H1 (cell line): Measurements from ENCODE around the gene ZNF791. TPM values are rescaled to one million over a fixed set of nuclear protein-coding genes. Genes with fewer than 3 reads are reported as not detected.

ENCODE experiments used
- CTCF ChIA-PET: fragments of 300-600 bp; sonication (Branson Sonifier 250); formaldehyde crosslinking; loops from one replicate; lab custom pipeline; 2021; ENCODE audit not compliant: partially characterized antibody; lab: Charles Lee
- POLR2A ChIA-PET: fragments of 300-600 bp; sonication (Branson Sonifier 250); formaldehyde crosslinking; loops from one replicate; lab custom pipeline; 2021; ENCODE audit warnings: inconsistent platforms; ENCODE audit not compliant: partially characterized antibody; lab: Charles Lee
- DNase-seq, 2 experiments: peaks; one replicate each; pipeline versions ENCODE4 v3.0.0 to v3.0.0-alpha.2; 2010 to 2022; ENCODE audit warnings: low spot score in 2 of 2, low read depth in 1 of 2, mixed read lengths in 1 of 2
- FAIRE-seq: peaks from 2 replicates; lab custom pipeline; 2011; peaks lifted over from hg19 to GRCh38; lab: Jason Lieb, UNC
- H2AFZ ChIP-seq: 2 replicates; pipeline ENCODE4 v1.8.1; 2012; ENCODE audit warnings: low read length, inconsistent platforms
- H2AK5ac ChIP-seq: 2 replicates; pipeline ENCODE4 v1.6.1; 2013; ENCODE audit warnings: low read depth, low read length
- H2BK120ac ChIP-seq: replicated peaks from 2 replicates; pipeline ENCODE3; 2013; ENCODE audit warnings: low read depth, low read length, inconsistent platforms
- H2BK12ac ChIP-seq: 2 replicates; pipeline ENCODE4 v1.6.1; 2013; ENCODE audit warnings: low read depth, low read length
- H2BK15ac ChIP-seq: 2 replicates; pipeline ENCODE4 v1.6.1; 2013; ENCODE audit warnings: low read length
- H2BK20ac ChIP-seq: 2 replicates; pipeline ENCODE4 v1.6.1; 2013; ENCODE audit warnings: low read length
- H2BK5ac ChIP-seq: 2 replicates; pipeline ENCODE4 v1.6.1; 2013; ENCODE audit warnings: low read depth, low read length
- H3K14ac ChIP-seq: 2 replicates; pipeline ENCODE4 v1.6.1; 2013; ENCODE audit warnings: inconsistent platforms; ENCODE audit not compliant: insufficient read length
- H3K18ac ChIP-seq: 2 replicates; pipeline ENCODE4 v1.6.1; 2013; ENCODE audit warnings: low read length; ENCODE audit errors: extremely low read depth
- H3K23ac ChIP-seq: 2 replicates; pipeline ENCODE4 v1.6.1; 2013; ENCODE audit warnings: inconsistent platforms; ENCODE audit not compliant: insufficient read length
- H3K23me2 ChIP-seq: 2 replicates; pipeline ENCODE4 v1.6.1; 2013; ENCODE audit warnings: low read depth, low read length
- H3K27ac ChIP-seq: 2 replicates; pipeline ENCODE4 v1.6.1; 2011; ENCODE audit warnings: low read depth, low read length, inconsistent platforms
- H3K27me3 ChIP-seq, 4 experiments: replicated peaks in 1 of 4; 1 replicate in 1 of 4; 2 replicates in 3 of 4; pipeline versions ENCODE4 v1.6.1 to v1.8.1; 2011 to 2013; ENCODE audit warnings: low read length in 3 of 4, mild to moderate bottlenecking in 3 of 4, inconsistent platforms in 2 of 4, mixed read lengths in 2 of 4, moderate library complexity in 1 of 4; ENCODE audit not compliant: control insufficient read depth in 3 of 4, insufficient read depth in 3 of 4; ENCODE audit errors: extremely low read depth in 1 of 4
- H3K36me3 ChIP-seq, 4 experiments: 2 replicates each; pipeline versions ENCODE4 v1.6.1 to v1.8.1; 2011 to 2013; ENCODE audit warnings: mild to moderate bottlenecking in 4 of 4, low read length in 3 of 4, moderate library complexity in 2 of 4, control low read depth in 1 of 4, inconsistent platforms in 1 of 4; ENCODE audit not compliant: insufficient read depth in 4 of 4, control insufficient read depth in 2 of 4
- H3K4ac ChIP-seq: replicated peaks from 2 replicates; pipeline ENCODE3; 2013; ENCODE audit warnings: low read length, low read depth, mixed read lengths, inconsistent platforms; ENCODE audit not compliant: insufficient read length
- H3K4me1 ChIP-seq, 4 experiments: replicated peaks in 1 of 4; 1 replicate in 1 of 4; 2 replicates in 3 of 4; pipeline versions ENCODE4 v1.6.1 to v1.8.1; 2011 to 2013; ENCODE audit warnings: low read length in 3 of 4, inconsistent platforms in 2 of 4, mixed read lengths in 1 of 4; ENCODE audit not compliant: insufficient read depth in 4 of 4, control insufficient read depth in 3 of 4
- H3K4me2 ChIP-seq, 2 experiments: 2 replicates each; pipeline versions ENCODE4 v1.6.1 to v1.8.1; 2011 to 2013; ENCODE audit warnings: low read depth in 2 of 2, low read length in 2 of 2, control low read depth in 1 of 2, inconsistent platforms in 1 of 2, mild to moderate bottlenecking in 1 of 2; ENCODE audit not compliant: insufficient read depth in 1 of 2
- H3K4me3 ChIP-seq, 4 experiments: fragments of 200-600, 300-600 bp in 1 of 4; sonication (generic), shearing (Covaris generic), sonication (Bioruptor Twin) in 1 of 4; 2 replicates each; pipeline versions ENCODE4 v1.5.1 to v1.8.1; 2011 to 2016; ENCODE audit warnings: low read length in 4 of 4, low read depth in 3 of 4, control low read depth in 2 of 4, inconsistent platforms in 2 of 4, mild to moderate bottlenecking in 2 of 4, mixed read lengths in 1 of 4, moderate library complexity in 1 of 4; ENCODE audit not compliant: insufficient read depth in 2 of 4; ENCODE audit errors: extremely low read depth in 1 of 4
- H3K56ac ChIP-seq: replicated peaks from 2 replicates; pipeline ENCODE3; 2013; ENCODE audit warnings: low read depth, mild to moderate bottlenecking, mixed read lengths, low read length, inconsistent platforms; ENCODE audit not compliant: insufficient read length
- H3K79me1 ChIP-seq: 2 replicates; pipeline ENCODE4 v1.6.1; 2013; ENCODE audit warnings: low read depth, low read length, control low read depth
- H3K79me2 ChIP-seq, 2 experiments: 2 replicates each; pipeline versions ENCODE4 v1.6.1 to v1.8.1; 2012 to 2013; ENCODE audit warnings: low read length in 2 of 2, mild to moderate bottlenecking in 2 of 2, inconsistent platforms in 1 of 2; ENCODE audit not compliant: insufficient read depth in 2 of 2, control insufficient read depth in 1 of 2
- H3K9ac ChIP-seq, 4 experiments: replicated peaks in 1 of 4; 1 replicate in 1 of 4; 2 replicates in 3 of 4; pipeline versions ENCODE4 v1.6.1 to v1.8.1; 2011 to 2013; ENCODE audit warnings: low read depth in 3 of 4, low read length in 3 of 4, control low read depth in 2 of 4, mild to moderate bottlenecking in 2 of 4, moderate library complexity in 2 of 4, inconsistent platforms in 1 of 4; ENCODE audit errors: extremely low read depth in 1 of 4
- H3K9me3 ChIP-seq, 2 experiments: 2 replicates each; pipeline versions ENCODE4 v1.6.1 to v1.8.1; 2012 to 2013; ENCODE audit warnings: mild to moderate bottlenecking in 2 of 2, moderate library complexity in 2 of 2, control low read depth in 1 of 2, inconsistent platforms in 1 of 2, low read depth in 1 of 2, low read length in 1 of 2, mixed read lengths in 1 of 2; ENCODE audit not compliant: insufficient read depth in 2 of 2
- H4K20me1 ChIP-seq, 2 experiments: replicated peaks in 1 of 2; 2 replicates each; pipeline versions ENCODE3 to v1.8.1; 2011 to 2013; ENCODE audit warnings: inconsistent platforms in 2 of 2, low read length in 2 of 2, mild to moderate bottlenecking in 1 of 2; ENCODE audit not compliant: insufficient read depth in 2 of 2, control insufficient read depth in 1 of 2
- H4K5ac ChIP-seq: 2 replicates; pipeline ENCODE4 v1.6.1; 2013; ENCODE audit warnings: low read length, low read depth, mixed read lengths, inconsistent platforms; ENCODE audit not compliant: insufficient read length
- H4K8ac ChIP-seq: 2 replicates; pipeline ENCODE4 v1.8.0; 2013; ENCODE audit warnings: mild to moderate bottlenecking, moderate library complexity, low read length, inconsistent platforms; ENCODE audit not compliant: insufficient read depth; ENCODE audit errors: extremely low read depth
- H4K91ac ChIP-seq: replicated peaks from 2 replicates; pipeline ENCODE3; 2013; ENCODE audit warnings: low read length, mixed read lengths, inconsistent platforms; ENCODE audit not compliant: insufficient read length
- CREB1 ChIP-seq: IDR thresholded peaks from 2 replicates; pipeline ENCODE4 v1.6.1; 2012; ENCODE audit warnings: inconsistent platforms
- POU5F1 ChIP-seq: IDR thresholded peaks from 2 replicates; pipeline ENCODE4 v1.6.1; 2011; ENCODE audit warnings: low read depth, mild to moderate bottlenecking, low read length, moderate library complexity
- TCF12 ChIP-seq: IDR thresholded peaks from 2 replicates; pipeline ENCODE4 v1.6.1; 2011; ENCODE audit warnings: low read depth, mild to moderate bottlenecking, low read length
- WGBS, 2 experiments: shearing (Covaris generic) in 1 of 2; methylation state at CpG; one replicate each; pipeline versions ENCODE4 v1.1.6 to v1.1.7; 2013 to 2015; ENCODE audit warnings: low lambda C conversion rate in 2 of 2, mixed read lengths in 2 of 2, inconsistent platforms in 1 of 2, low coverage in 1 of 2, missing lambda C conversion rate in 1 of 2; ENCODE audit not compliant: insufficient replicate concordance in 2 of 2, insufficient coverage in 1 of 2, insufficient read length in 1 of 2; ENCODE audit errors: extremely low coverage in 1 of 2, missing lambda C conversion rate in 1 of 2; 5-methylcytosine and 5-hydroxymethylcytosine counted together
- polyA plus RNA-seq, 7 experiments: library from polyadenylated mRNA; depleted of rRNA in 3 of 7; stranded (reverse) in 5 of 7; unstranded in 2 of 7; fragments of >200 nt in 5 of 7; fragments of 200-250 nt in 2 of 7; gene quantifications; 1 replicate in 5 of 7; 2 replicates in 1 of 7; 4 replicates in 1 of 7; pipeline versions ENCODE4 v1.2.1 to v1.2.3, GENCODE V29; 2011 to 2013; ENCODE audit warnings: missing spikeins in 2 of 7, mixed read lengths in 2 of 7
- total RNA-seq: library from RNA; stranded (reverse); fragmentation: NEBNext Ultra II Directional; extraction: Animal tissue kit (Norgen Biotek cat#: 25700); gene quantifications from 2 replicates; pipeline ENCODE4 v1.2.1, GENCODE V29; 2021
- TF ChIP-seq, protein P1 (sequence below): IDR thresholded peaks from 2 replicates; pipeline ENCODE4 v1.6.1; 2012; ENCODE audit warnings: low read length, inconsistent platforms

ZNF791 gene
- total and polyA plus RNA-seq, 2 of the 8 experiments (the other 6 are each of a cell fraction or from before 2014, with no cell fraction given), result 4.1 to 18.6 TPM

DNA sequence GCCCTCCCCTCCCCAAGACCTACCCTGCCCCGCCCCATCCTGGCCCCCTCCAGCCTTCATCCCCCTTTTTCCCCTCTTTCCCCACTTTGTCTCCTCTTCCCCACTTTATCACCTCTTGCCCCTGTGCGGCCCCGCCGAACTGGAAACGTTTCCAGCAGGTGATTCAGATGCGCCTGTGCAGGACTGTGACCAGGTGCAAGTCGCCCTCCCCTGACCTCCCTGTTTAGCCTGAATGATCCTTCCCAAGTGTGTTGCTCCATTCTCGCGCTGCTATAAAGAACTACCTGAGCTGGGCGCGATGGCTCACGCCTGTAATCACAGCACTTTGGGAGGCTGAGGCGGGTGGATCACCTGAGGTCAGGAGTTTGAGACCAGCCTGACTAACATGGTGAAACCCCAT lies 25.9 kb downstream of the ZNF791 start:
- H3K9me3 ChIP-seq, result no peaks in the 10 kb centered on the region
- H3K9ac ChIP-seq, result no peak overlapping the region
- H3K36me3 ChIP-seq, result no peaks in the 10 kb centered on the region
- FAIRE-seq (no peak), DNase-seq (no peak)
- H3K4me2 ChIP-seq, result no peak overlapping the region
- no peak overlapping the region for H3K56ac ChIP-seq
- ChIA-PET CTCF (no interaction called here), POLR2A (interaction anchor here (0.7 to 0.9 kb wide), 2 partner anchors 11 to 23 kb away, joined by 3 read pairs; no protein-coding TSS in a partner anchor)
- H3K4me3 ChIP-seq, result no peak overlapping the region
- no peak overlapping the region for H3K23ac ChIP-seq
- no peak overlapping the region for H4K5ac ChIP-seq
- H3K18ac ChIP-seq, result no peak overlapping the region; the same call in 1 of the 2 replicates
- H4K20me1 ChIP-seq, result no peaks in the 10 kb centered on the region
- peaks cover 1% of the 10 kb centered on the region; the same call in 1 of the 2 replicates for H3K23me2 ChIP-seq
- no peak overlapping the region for H3K14ac ChIP-seq
- no peak overlapping the region for H4K8ac ChIP-seq
- no peak overlapping the region for H3K27ac ChIP-seq
- no peaks in the 10 kb centered on the region; a peak in 2 of 7 replicates for H3K4me1 ChIP-seq
- no peaks in the 10 kb centered on the region for H3K79me1 ChIP-seq
- no peaks in the 10 kb centered on the region for H3K27me3 ChIP-seq
- H2AK5ac ChIP-seq, result no peak overlapping the region
- H4K91ac ChIP-seq, result no peak overlapping the region
- H2BK15ac ChIP-seq, result no peak overlapping the region
- TF ChIP-seq CREB1, result no peak
- TF ChIP-seq, protein P1, sequence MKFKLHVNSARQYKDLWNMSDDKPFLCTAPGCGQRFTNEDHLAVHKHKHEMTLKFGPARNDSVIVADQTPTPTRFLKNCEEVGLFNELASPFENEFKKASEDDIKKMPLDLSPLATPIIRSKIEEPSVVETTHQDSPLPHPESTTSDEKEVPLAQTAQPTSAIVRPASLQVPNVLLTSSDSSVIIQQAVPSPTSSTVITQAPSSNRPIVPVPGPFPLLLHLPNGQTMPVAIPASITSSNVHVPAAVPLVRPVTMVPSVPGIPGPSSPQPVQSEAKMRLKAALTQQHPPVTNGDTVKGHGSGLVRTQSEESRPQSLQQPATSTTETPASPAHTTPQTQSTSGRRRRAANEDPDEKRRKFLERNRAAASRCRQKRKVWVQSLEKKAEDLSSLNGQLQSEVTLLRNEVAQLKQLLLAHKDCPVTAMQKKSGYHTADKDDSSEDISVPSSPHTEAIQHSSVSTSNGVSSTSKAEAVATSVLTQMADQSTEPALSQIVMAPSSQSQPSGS, result no peak
- no peak for TF ChIP-seq POU5F1
- TF ChIP-seq TCF12, result no peak
- no peak overlapping the region for H2BK20ac ChIP-seq
- H2BK5ac ChIP-seq, result no peak overlapping the region
- H2BK120ac ChIP-seq, result no peak overlapping the region
- H3K4ac ChIP-seq, result no peak overlapping the region
- 97% methylated on average over 7 of the region's 13 CpGs; no CpG with 5 or more reads in 1 of the 2 experiments for WGBS, 2 experiments
- H3K79me2 ChIP-seq, result no peaks in the 10 kb centered on the region
- no peak overlapping the region for H2AFZ ChIP-seq
- no peak overlapping the region for H2BK12ac ChIP-seq
